SK-N-SH treated with all-trans-retinoic acid at 6 μM for 48 hours (cell line): Measurements from ENCODE around the gene RADIL.
A peak's percentile ranks its signal among the peaks of the same experiment; 100 is the strongest.

ENCODE experiments used
- ATAC-seq: fragments of 200-7000 bp; cut with Tn5 transposase; 3 replicates; pipeline ENCODE4 v1.9.1; 2020; ENCODE audit warnings: mild to moderate bottlenecking, moderate library complexity
- ARNTL ChIP-seq: fragments of 450-650 bp; formaldehyde crosslinking; IDR thresholded peaks from 2 replicates; pipeline ENCODE4 v1.5.0; 2020; ENCODE audit warnings: low read depth, mild to moderate bottlenecking, moderate library complexity, borderline replicate concordance
- BACH2 ChIP-seq: fragments of 250-450 bp; sonication (Bioruptor Pico); IDR thresholded peaks from 2 replicates; pipeline ENCODE4 v1.9.0; 2021; ENCODE audit warnings: mild to moderate bottlenecking, borderline replicate concordance
- CSDC2 ChIP-seq: fragments of 250-450 bp; sonication (Bioruptor Pico); IDR thresholded peaks from 2 replicates; pipeline ENCODE4 v1.5.0; 2020; ENCODE audit warnings: mild to moderate bottlenecking, moderate library complexity
- ESRRG ChIP-seq: fragments of 250-450 bp; sonication (Bioruptor Pico); IDR thresholded peaks from 2 replicates; pipeline ENCODE4 v1.6.1; 2021; ENCODE audit warnings: mild to moderate bottlenecking
- GLIS3 ChIP-seq: fragments of 250-450 bp; sonication (Bioruptor Pico); IDR thresholded peaks from 2 replicates; pipeline ENCODE4 v1.5.0; 2020; ENCODE audit warnings: mild to moderate bottlenecking, moderate library complexity
- ISL1 ChIP-seq: fragments of 250-450 bp; sonication (Bioruptor Pico); IDR thresholded peaks from 2 replicates; pipeline ENCODE4 v2.1.2; 2022; ENCODE audit warnings: mild to moderate bottlenecking, moderate library complexity
- OSR1 ChIP-seq: fragments of 250-450 bp; sonication (Bioruptor Pico); IDR thresholded peaks from 2 replicates; pipeline ENCODE4 v1.8.0; 2022; ENCODE audit warnings: moderate library complexity, mild to moderate bottlenecking, inconsistent platforms
- PPARA ChIP-seq: fragments of 250-450 bp; sonication (Bioruptor Pico); IDR thresholded peaks from 2 replicates; pipeline ENCODE4 v1.5.0; 2020; ENCODE audit warnings: mild to moderate bottlenecking, borderline replicate concordance
- SNAI2 ChIP-seq: fragments of 250-450 bp; sonication (Bioruptor Pico); IDR thresholded peaks from 2 replicates; pipeline ENCODE4 v1.5.0; 2020; ENCODE audit warnings: mild to moderate bottlenecking, moderate library complexity
- TOX ChIP-seq: fragments of 250-450 bp; sonication (Bioruptor Pico); IDR thresholded peaks from 2 replicates; pipeline ENCODE4 v1.8.0; 2021; ENCODE audit warnings: mild to moderate bottlenecking, moderate library complexity, borderline replicate concordance
- ZC3H10 ChIP-seq: fragments of 250-450 bp; sonication (Bioruptor Pico); IDR thresholded peaks from 2 replicates; pipeline ENCODE4 v1.5.1; 2021; ENCODE audit warnings: mild to moderate bottlenecking, moderate library complexity
- ZFP3 ChIP-seq: fragments of 250-450 bp; sonication (Bioruptor Pico); IDR thresholded peaks from 2 replicates; pipeline ENCODE4 v1.5.0; 2020; ENCODE audit warnings: mild to moderate bottlenecking, moderate library complexity
- ZFP30 ChIP-seq: fragments of 450-650 bp; formaldehyde crosslinking; IDR thresholded peaks from 2 replicates; pipeline ENCODE4 v1.5.0; 2022; ENCODE audit warnings: mild to moderate bottlenecking, moderate library complexity
- ZNF565 ChIP-seq: fragments of 450-650 bp; formaldehyde crosslinking; conservative IDR thresholded peaks from 2 replicates; pipeline ENCODE4 v1.5.0; 2020; ENCODE audit warnings: low read depth, mild to moderate bottlenecking, moderate library complexity
- ZNF70 ChIP-seq: fragments of 450-650 bp; formaldehyde crosslinking; IDR thresholded peaks from 2 replicates; pipeline ENCODE4 v1.5.0; 2020; ENCODE audit warnings: mild to moderate bottlenecking, moderate library complexity
- ZNF8 ChIP-seq: fragments of 450-650 bp; formaldehyde crosslinking; IDR thresholded peaks from 2 replicates; pipeline ENCODE4 v1.5.0; 2020; ENCODE audit warnings: mild to moderate bottlenecking, moderate library complexity
- TF ChIP-seq, protein P1 (sequence below): fragments of 250-450 bp; sonication (Bioruptor Pico); IDR thresholded peaks from 2 replicates; pipeline ENCODE4 v1.5.0; 2020; ENCODE audit warnings: mild to moderate bottlenecking, moderate library complexity
- TF ChIP-seq, protein P2 (sequence below): fragments of 250-450 bp; sonication (Bioruptor Pico); IDR thresholded peaks from 2 replicates; pipeline ENCODE4 v1.5.1; 2020; ENCODE audit warnings: low read depth, mild to moderate bottlenecking, moderate library complexity
- TF ChIP-seq, protein P3 (sequence below): fragments of 250-450 bp; sonication (Bioruptor Pico); IDR thresholded peaks from 2 replicates; pipeline ENCODE4 v1.8.0; 2021; ENCODE audit warnings: low read depth, mild to moderate bottlenecking, moderate library complexity, borderline replicate concordance

RADIL gene

DNA sequence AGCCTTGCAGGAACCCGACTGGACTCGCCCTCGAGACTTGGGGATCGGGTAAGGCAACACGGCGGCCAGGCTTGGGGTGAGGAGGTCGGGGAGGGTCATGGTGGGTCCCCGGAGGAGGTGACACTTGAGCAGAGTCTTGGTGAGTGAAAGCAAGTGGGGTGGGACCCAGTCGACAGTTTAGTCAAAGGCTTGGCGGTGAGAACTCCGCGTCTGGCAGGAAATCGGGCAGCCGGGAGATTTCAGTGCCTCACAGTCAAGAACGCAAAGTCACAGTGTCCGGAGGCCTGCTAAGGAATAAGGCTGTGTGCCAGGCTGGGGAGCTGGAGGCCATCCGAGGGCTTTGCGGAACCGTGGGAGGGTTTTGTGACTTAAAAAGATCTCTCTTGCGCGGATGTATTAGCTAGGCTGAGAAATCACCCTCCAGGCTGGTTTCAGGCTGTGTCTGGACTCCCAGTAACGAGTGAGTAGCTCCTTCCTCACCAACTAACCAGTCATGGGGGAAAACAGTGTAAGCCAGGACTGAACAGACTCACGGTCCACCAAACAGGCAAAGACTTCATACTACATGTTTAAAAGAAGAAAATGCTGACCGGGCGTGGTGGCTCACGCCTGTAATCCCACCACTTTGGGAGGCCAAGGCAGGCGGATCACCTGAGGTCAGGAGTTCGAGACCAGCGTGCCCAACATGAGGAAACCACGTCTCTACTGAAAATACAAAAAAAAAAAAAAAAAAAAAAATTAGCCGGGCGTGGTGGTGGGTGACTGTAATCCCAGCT is 107.5 kb downstream of the RADIL start:
- ATAC-seq: peak; percentile 29
- TF ChIP-seq ZFP30: no peak
- TF ChIP-seq CSDC2 (CRISPR knock-in tag): no peak
- no peak for TF ChIP-seq ESRRG (CRISPR knock-in tag)
- no peak for TF ChIP-seq ZNF8 (CRISPR knock-in tag)
- no peak for TF ChIP-seq PPARA (CRISPR knock-in tag)
- TF ChIP-seq, protein P1, sequence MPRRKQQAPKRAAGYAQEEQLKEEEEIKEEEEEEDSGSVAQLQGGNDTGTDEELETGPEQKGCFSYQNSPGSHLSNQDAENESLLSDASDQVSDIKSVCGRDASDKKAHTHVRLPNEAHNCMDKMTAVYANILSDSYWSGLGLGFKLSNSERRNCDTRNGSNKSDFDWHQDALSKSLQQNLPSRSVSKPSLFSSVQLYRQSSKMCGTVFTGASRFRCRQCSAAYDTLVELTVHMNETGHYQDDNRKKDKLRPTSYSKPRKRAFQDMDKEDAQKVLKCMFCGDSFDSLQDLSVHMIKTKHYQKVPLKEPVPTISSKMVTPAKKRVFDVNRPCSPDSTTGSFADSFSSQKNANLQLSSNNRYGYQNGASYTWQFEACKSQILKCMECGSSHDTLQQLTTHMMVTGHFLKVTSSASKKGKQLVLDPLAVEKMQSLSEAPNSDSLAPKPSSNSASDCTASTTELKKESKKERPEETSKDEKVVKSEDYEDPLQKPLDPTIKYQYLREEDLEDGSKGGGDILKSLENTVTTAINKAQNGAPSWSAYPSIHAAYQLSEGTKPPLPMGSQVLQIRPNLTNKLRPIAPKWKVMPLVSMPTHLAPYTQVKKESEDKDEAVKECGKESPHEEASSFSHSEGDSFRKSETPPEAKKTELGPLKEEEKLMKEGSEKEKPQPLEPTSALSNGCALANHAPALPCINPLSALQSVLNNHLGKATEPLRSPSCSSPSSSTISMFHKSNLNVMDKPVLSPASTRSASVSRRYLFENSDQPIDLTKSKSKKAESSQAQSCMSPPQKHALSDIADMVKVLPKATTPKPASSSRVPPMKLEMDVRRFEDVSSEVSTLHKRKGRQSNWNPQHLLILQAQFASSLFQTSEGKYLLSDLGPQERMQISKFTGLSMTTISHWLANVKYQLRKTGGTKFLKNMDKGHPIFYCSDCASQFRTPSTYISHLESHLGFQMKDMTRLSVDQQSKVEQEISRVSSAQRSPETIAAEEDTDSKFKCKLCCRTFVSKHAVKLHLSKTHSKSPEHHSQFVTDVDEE (CRISPR knock-in tag): no peak
- no peak for TF ChIP-seq TOX (CRISPR knock-in tag)
- TF ChIP-seq ARNTL (CRISPR knock-in tag): no peak
- TF ChIP-seq ZFP3: no peak
- no peak for TF ChIP-seq ISL1 (CRISPR knock-in tag)
- TF ChIP-seq ZC3H10 (CRISPR knock-in tag): no peak
- TF ChIP-seq, protein P2, sequence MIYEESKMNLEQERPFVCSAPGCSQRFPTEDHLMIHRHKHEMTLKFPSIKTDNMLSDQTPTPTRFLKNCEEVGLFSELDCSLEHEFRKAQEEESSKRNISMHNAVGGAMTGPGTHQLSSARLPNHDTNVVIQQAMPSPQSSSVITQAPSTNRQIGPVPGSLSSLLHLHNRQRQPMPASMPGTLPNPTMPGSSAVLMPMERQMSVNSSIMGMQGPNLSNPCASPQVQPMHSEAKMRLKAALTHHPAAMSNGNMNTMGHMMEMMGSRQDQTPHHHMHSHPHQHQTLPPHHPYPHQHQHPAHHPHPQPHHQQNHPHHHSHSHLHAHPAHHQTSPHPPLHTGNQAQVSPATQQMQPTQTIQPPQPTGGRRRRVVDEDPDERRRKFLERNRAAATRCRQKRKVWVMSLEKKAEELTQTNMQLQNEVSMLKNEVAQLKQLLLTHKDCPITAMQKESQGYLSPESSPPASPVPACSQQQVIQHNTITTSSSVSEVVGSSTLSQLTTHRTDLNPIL: no peak
- TF ChIP-seq ZNF565 (CRISPR knock-in tag): no peak
- TF ChIP-seq, protein P3, sequence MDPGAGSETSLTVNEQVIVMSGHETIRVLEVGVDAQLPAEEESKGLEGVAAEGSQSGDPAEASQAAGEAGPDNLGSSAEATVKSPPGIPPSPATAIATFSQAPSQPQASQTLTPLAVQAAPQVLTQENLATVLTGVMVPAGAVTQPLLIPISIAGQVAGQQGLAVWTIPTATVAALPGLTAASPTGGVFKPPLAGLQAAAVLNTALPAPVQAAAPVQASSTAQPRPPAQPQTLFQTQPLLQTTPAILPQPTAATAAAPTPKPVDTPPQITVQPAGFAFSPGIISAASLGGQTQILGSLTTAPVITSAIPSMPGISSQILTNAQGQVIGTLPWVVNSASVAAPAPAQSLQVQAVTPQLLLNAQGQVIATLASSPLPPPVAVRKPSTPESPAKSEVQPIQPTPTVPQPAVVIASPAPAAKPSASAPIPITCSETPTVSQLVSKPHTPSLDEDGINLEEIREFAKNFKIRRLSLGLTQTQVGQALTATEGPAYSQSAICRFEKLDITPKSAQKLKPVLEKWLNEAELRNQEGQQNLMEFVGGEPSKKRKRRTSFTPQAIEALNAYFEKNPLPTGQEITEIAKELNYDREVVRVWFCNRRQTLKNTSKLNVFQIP (CRISPR knock-in tag): no peak
- TF ChIP-seq GLIS3 (CRISPR knock-in tag): no peak
- TF ChIP-seq OSR1 (CRISPR knock-in tag): no peak
- no peak for TF ChIP-seq SNAI2 (CRISPR knock-in tag)
- TF ChIP-seq ZNF70 (CRISPR knock-in tag): no peak
- TF ChIP-seq BACH2 (CRISPR knock-in tag): no peak
- TF ChIP-seq, all 23 proteins: peak for 0

DNA sequence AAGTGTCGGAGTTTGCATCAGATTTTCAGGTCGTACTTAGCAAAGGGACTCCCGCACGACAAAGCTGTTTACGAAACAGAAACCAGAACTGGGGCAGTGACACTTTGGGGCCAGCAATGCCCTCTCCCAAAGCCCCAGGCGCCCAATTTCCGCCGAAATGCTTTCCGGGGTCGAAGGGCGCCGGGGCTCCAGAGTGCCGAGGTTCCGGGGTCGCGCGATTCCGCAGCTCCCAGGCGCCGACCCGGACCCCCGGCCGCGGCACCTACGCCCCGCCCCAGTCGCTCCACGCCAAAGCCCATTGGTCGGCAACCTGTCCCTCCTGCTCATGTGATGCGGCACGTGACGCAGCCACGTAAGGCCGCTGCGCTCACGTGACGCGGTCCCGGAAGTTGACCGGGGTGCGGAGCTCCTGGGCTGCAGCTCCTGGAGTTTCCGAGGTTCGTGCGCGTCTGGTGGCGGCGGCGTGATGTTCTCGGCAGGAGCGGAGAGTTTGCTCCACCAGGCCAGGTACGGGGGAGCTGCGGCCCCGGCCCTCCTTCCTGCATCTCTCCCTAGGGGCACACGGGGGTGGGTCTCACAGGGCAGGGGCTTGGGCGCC is 108.2 kb downstream of the RADIL start, which contains the start of gene AP5Z1:
Gene AP5Z1 (plus strand): TSS at position 374 of the 598 bp plus-strand sequence. CDS start 93 bp downstream, at position 467.
- TF ChIP-seq ZFP3 (no peak; the same call in 1 of the 2 replicates), OSR1 (CRISPR knock-in tag) (no peak), BACH2 (CRISPR knock-in tag) (no peak), ZNF565 (CRISPR knock-in tag) (no peak), CSDC2 (CRISPR knock-in tag) (0 out of 2 replicates have a peak, but pooled peaks have one; percentile 60), GLIS3 (CRISPR knock-in tag) (0 out of 2 replicates have a peak, but pooled peaks have one; percentile 49), PPARA (CRISPR knock-in tag) (no peak), ISL1 (CRISPR knock-in tag) (no peak), ESRRG (CRISPR knock-in tag) (no peak), ARNTL (CRISPR knock-in tag) (peak; percentile 67; the same call in 1 of the 2 replicates), ZC3H10 (CRISPR knock-in tag) (no peak)
- TF ChIP-seq, protein P1 (CRISPR knock-in tag): no peak
- TF ChIP-seq, protein P2: no peak
- peak; percentile 96 for ATAC-seq
